HEK293 (cell line): ENCODE measurements around the gene C1QTNF12.
"Not testable (repeated sequence)": the region's sequence is repeated elsewhere in the genome, so short reads cannot be mapped to it uniquely, and the experiment has no call there.

ENCODE experiments used
- CTCF ChIA-PET: fragments of 350-600 bp; formaldehyde crosslinking; extraction: SDS; loops from one replicate; lab custom pipeline; 2021; ENCODE audit warnings: antibody characterized with exemption; lab: Yijun Ruan, JAX
- POLR2A ChIA-PET: fragments of 300-600 bp; formaldehyde crosslinking; extraction: SDS; loops from one replicate; lab custom pipeline; 2020; ENCODE audit warnings: antibody characterized with exemption, inconsistent platforms; lab: Yijun Ruan, JAX
- H3K27ac ChIP-seq: fragments of 200-500 bp; sonication (Bioruptor generic); 2 replicates; pipeline ENCODE4 v1.5.1; 2014; ENCODE audit warnings: low read depth, low read length, control low read depth, inconsistent platforms; ENCODE audit errors: extremely low read depth
- H3K36me3 ChIP-seq, 2 experiments: fragments of 200-500 bp in 1 of 2; sonication (Bioruptor generic) in 1 of 2; 1 replicate in 1 of 2; 2 replicates in 1 of 2; pipeline ENCODE4 v1.5.1; 2014 to 2017; ENCODE audit warnings: inconsistent platforms in 2 of 2, low read length in 2 of 2; ENCODE audit not compliant: control insufficient read depth in 2 of 2, insufficient read depth in 1 of 2
- H3K4me1 ChIP-seq: fragments of 200-500 bp; sonication (Bioruptor generic); 2 replicates; pipeline ENCODE4 v1.5.1; 2014; ENCODE audit warnings: mild to moderate bottlenecking, low read length, inconsistent platforms; ENCODE audit not compliant: control insufficient read depth, insufficient read depth
- H3K4me3 ChIP-seq: 2 replicates; pipeline ENCODE4 v1.5.1; 2011; ENCODE audit warnings: low read depth, mild to moderate bottlenecking, control low read depth, low read length, moderate library complexity
- H3K9me3 ChIP-seq: fragments of 200-500 bp; sonication (Bioruptor generic); 2 replicates; pipeline ENCODE4 v1.5.1; 2014; ENCODE audit warnings: low read depth, low read length, inconsistent platforms; ENCODE audit not compliant: control insufficient read depth, insufficient read depth
- ATF2 ChIP-seq: fragments of 450-650 bp; formaldehyde crosslinking; IDR thresholded peaks from 2 replicates; pipeline ENCODE4 v1.5.1; 2016; ENCODE audit warnings: missing biosample characterization, missing genetic modification characterization, low read depth
- CTCF ChIP-seq: fragments of 450-650 bp; formaldehyde crosslinking; IDR thresholded peaks from 2 replicates; pipeline ENCODE4 v1.5.1; 2016; ENCODE audit warnings: missing biosample characterization, missing genetic modification characterization
- GFI1B ChIP-seq: fragments of 450-650 bp; formaldehyde crosslinking; IDR thresholded peaks from 2 replicates; pipeline ENCODE4 v1.5.1; 2016; ENCODE audit warnings: missing biosample characterization, missing genetic modification characterization
- GLIS1 ChIP-seq: fragments of 450-650 bp; formaldehyde crosslinking; IDR thresholded peaks from 2 replicates; pipeline ENCODE4 v1.5.1; 2016; ENCODE audit warnings: missing biosample characterization, missing genetic modification characterization
- KLF16 ChIP-seq: fragments of 450-650 bp; formaldehyde crosslinking; IDR thresholded peaks from 2 replicates; pipeline ENCODE4 v1.5.1; 2017; ENCODE audit warnings: missing biosample characterization, missing genetic modification characterization
- KLF8 ChIP-seq: fragments of 450-650 bp; formaldehyde crosslinking; IDR thresholded peaks from 2 replicates; pipeline ENCODE4 v1.5.1; 2016; ENCODE audit warnings: missing biosample characterization, missing genetic modification characterization
- WT1 ChIP-seq: fragments of 450-650 bp; formaldehyde crosslinking; IDR thresholded peaks from 2 replicates; pipeline ENCODE4 v1.5.1; 2016; ENCODE audit warnings: missing biosample characterization, missing genetic modification characterization
- ZBTB17 ChIP-seq: fragments of 450-650 bp; formaldehyde crosslinking; IDR thresholded peaks from 2 replicates; pipeline ENCODE4 v1.5.1; 2016; ENCODE audit warnings: missing biosample characterization, missing genetic modification characterization
- ZBTB8A ChIP-seq: fragments of 450-650 bp; formaldehyde crosslinking; IDR thresholded peaks from 2 replicates; pipeline ENCODE4 v1.5.1; 2016; ENCODE audit warnings: missing biosample characterization, missing genetic modification characterization
- ZFHX2 ChIP-seq: fragments of 450-650 bp; formaldehyde crosslinking; conservative IDR thresholded peaks from 2 replicates; pipeline ENCODE4 v1.5.1; 2016; ENCODE audit warnings: missing biosample characterization, missing genetic modification characterization
- ZFP37 ChIP-seq: fragments of 450-650 bp; formaldehyde crosslinking; IDR thresholded peaks from 2 replicates; pipeline ENCODE4 v1.5.1; 2016; ENCODE audit warnings: missing biosample characterization, missing genetic modification characterization
- ZNF138 ChIP-seq: fragments of 450-650 bp; formaldehyde crosslinking; IDR thresholded peaks from 2 replicates; pipeline ENCODE4 v1.5.1; 2016; ENCODE audit warnings: missing biosample characterization, missing genetic modification characterization, borderline replicate concordance
- ZNF335 ChIP-seq: fragments of 450-650 bp; formaldehyde crosslinking; conservative IDR thresholded peaks from 2 replicates; pipeline ENCODE4 v1.5.1; 2016; ENCODE audit warnings: missing biosample characterization, missing genetic modification characterization
- ZNF394 ChIP-seq: fragments of 450-650 bp; formaldehyde crosslinking; IDR thresholded peaks from 2 replicates; pipeline ENCODE4 v1.5.1; 2016; ENCODE audit warnings: missing biosample characterization, missing genetic modification characterization, mild to moderate bottlenecking, moderate library complexity, borderline replicate concordance
- ZNF398 ChIP-seq: fragments of 450-650 bp; formaldehyde crosslinking; IDR thresholded peaks from 2 replicates; pipeline ENCODE4 v1.5.1; 2017; ENCODE audit warnings: missing biosample characterization, missing genetic modification characterization
- ZNF692 ChIP-seq: fragments of 450-650 bp; formaldehyde crosslinking; IDR thresholded peaks from 2 replicates; pipeline ENCODE4 v1.5.1; 2016; ENCODE audit warnings: missing biosample characterization, missing genetic modification characterization

The C1QTNF12 gene

GRCh38 chr1:1250786-1251284 is 4.3 kb upstream of the C1QTNF12 start (continued):
- TF ChIP-seq ZNF398 (tag by site-specific recombination) (no peak), KLF16 (no peak), ATF2 (tag by site-specific recombination) (no peak), CTCF (no peak), ZNF138 (no peak), GFI1B (no peak), ZBTB17 (tag by site-specific recombination) (peak; percentile 76), ZNF394 (tag by site-specific recombination) (peak; percentile 56; the same call in 1 of the 2 replicates), ZBTB8A (peak; percentile 7; the same call in 1 of the 2 replicates), WT1 (tag by site-specific recombination) (no peak), ZNF692 (tag by site-specific recombination) (peak; percentile 61), ZFP37 (tag by site-specific recombination) (no peak)

- H3K4me3 ChIP-seq, H3K27ac ChIP-seq, POLR2A ChIA-PET, H3K9me3 ChIP-seq: not testable (repeated sequence)
- TF ChIP-seq ZNF335 (tag by site-specific recombination) (peak; percentile 96), ZFHX2 (tag by site-specific recombination) (0 out of 2 replicates have a peak, but pooled peaks have one; percentile 15), GLIS1 (peak; percentile 89), KLF8 (tag by site-specific recombination) (0 out of 2 replicates have a peak, but pooled peaks have one; percentile 25)
- TF ChIP-seq, all 188 proteins: peak for 4; not testable (repeated sequence) for 184
- not testable (repeated sequence) for H3K4me1 ChIP-seq
- H3K36me3 ChIP-seq: peaks cover 0 to 13% of the 10 kb centered on the region in 2 experiments; a peak in 2 of 3 replicates
- CTCF ChIA-PET: interaction anchor here (1.1 kb wide), 1 partner anchor 43 kb away, joined by 4 read pairs; no protein-coding TSS in a partner anchor
Observed at GRCh38 chr1:1248009-1248913, 1.7 kb upstream of the C1QTNF12 start.
